AG09309 (cell line): ENCODE results near the gene GAREM1.
"Not testable (repeated sequence)": the region's sequence is repeated elsewhere in the genome, so short reads cannot be mapped to it uniquely, and the experiment has no call there.

Experiments used
- DNase-seq: peaks from one replicate; pipeline ENCODE4 v3.0.0-alpha.2; 2010; ENCODE audit warnings: low read depth
- H3K4me3 ChIP-seq: 2 replicates; pipeline ENCODE4 v1.5.1; 2011; ENCODE audit warnings: mild to moderate bottlenecking, low read depth, low read length, moderate library complexity; ENCODE audit not compliant: control insufficient read depth
- CTCF ChIP-seq: IDR thresholded peaks from 2 replicates; pipeline ENCODE4 v1.5.1; 2011; ENCODE audit warnings: mild to moderate bottlenecking, low read depth, low read length, inconsistent platforms; ENCODE audit not compliant: insufficient read depth, control insufficient read depth; ENCODE audit errors: missing control alignments

GAREM1 gene

GRCh38 chr18:32299484-32299883 is 171.2 kb downstream of the GAREM1 start:
- DNase-seq, result no peak
- no peak overlapping the region for H3K4me3 ChIP-seq
- no peak for TF ChIP-seq CTCF

- no peak overlapping the region for H3K4me3 ChIP-seq
- no peak for DNase-seq
- TF ChIP-seq CTCF, result no peak
Observed at GRCh38 chr18:32298171-32298667, 172.5 kb downstream of the GAREM1 start.

- DNase-seq, result no peak
- H3K4me3 ChIP-seq, result no peak overlapping the region
- no peak for TF ChIP-seq CTCF
Observed at GRCh38 chr18:32297579-32298170, 173.0 kb downstream of the GAREM1 start.

GRCh38 chr18:32296851-32297250 is 173.8 kb downstream of the GAREM1 start:
- H3K4me3 ChIP-seq, result no peak overlapping the region
- no peak for TF ChIP-seq CTCF
- DNase-seq, result no peak

- DNase-seq, result no peak
- H3K4me3 ChIP-seq, result no peak overlapping the region
- no peak for TF ChIP-seq CTCF
Observed at GRCh38 chr18:32295604-32296003, 175.1 kb downstream of the GAREM1 start.

- TF ChIP-seq CTCF, result no peak
- H3K4me3 ChIP-seq, result no peak overlapping the region
- DNase-seq, result no peak
Observed at GRCh38 chr18:32293107-32293506, 177.6 kb downstream of the GAREM1 start.

GRCh38 chr18:32291623-32292022 is 179.1 kb downstream of the GAREM1 start:
- not testable (repeated sequence) for DNase-seq, H3K4me3 ChIP-seq
